DMS53 treated with DMSO at 0.1 percent for 48 hours (cell line): ENCODE measurements around the gene GID8.
A peak's percentile ranks its signal among the peaks of the same experiment; 100 is the strongest.

Experiments used
- DNase-seq: peaks from one replicate; lab custom pipeline; 2025; ENCODE audit not compliant: unreplicated experiment; lab: John Stamatoyannopoulos, UW

GID8 gene

GRCh38 chr20:62938105-62938888 lies at the start of gene GID8:
Gene GID8, plus strand, starts transcription at chr20:62938147. Its CDS starts 3,356 bp downstream, at chr20:62941503.
- DNase-seq: no peak

- DNase-seq: no peak
Measured at GRCh38 chr20:62888406-62888805, 49.5 kb upstream of the GID8 start.

GRCh38 chr20:62888910-62889309 lies 49.0 kb upstream of the GID8 start:
- no peak for DNase-seq

DNA sequence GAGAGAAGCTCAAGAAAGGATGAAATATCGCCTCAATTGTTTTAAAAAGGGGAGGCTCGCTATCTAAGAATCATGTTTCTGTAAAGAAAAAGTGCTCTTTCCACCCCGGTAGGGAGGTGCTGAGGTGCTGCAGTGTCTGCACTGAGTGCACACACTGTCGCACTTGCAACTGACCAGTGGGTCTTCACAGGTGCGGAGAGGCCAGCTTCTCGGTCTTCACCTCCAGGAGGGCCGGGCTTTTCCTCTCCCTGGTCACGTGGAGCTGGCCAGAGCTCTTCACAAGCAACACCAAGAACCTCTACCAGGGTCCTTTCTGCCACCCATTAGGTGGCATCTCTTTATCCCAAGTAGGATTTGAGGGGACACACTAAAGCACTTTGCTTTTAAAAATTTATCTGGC lies 48.5 kb upstream of the GID8 start:
- DNase-seq: no peak

- no peak for DNase-seq
Measured at GRCh38 chr20:62889871-62890270, 48.1 kb upstream of the GID8 start.

DNA sequence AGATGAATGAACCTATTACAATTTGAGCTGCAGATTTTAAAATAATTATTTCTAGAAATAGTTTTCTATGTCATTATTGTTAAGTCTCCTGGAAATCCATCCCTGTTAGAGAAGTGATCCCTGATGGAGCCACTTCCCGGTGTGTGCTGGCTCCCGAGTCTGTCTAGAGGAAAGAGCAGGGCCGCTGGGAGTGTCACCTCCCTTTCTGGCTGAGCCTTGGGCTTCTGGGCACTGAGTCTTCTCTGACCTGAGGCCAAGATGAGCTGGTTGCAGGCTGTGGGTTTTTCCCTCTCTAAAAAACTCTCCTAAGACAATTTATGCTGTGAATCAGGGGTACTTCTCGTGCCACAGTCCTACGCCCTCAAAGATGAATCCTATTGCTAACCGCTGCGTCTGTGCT lies 47.5 kb upstream of the GID8 start:
- no peak for DNase-seq

DNA sequence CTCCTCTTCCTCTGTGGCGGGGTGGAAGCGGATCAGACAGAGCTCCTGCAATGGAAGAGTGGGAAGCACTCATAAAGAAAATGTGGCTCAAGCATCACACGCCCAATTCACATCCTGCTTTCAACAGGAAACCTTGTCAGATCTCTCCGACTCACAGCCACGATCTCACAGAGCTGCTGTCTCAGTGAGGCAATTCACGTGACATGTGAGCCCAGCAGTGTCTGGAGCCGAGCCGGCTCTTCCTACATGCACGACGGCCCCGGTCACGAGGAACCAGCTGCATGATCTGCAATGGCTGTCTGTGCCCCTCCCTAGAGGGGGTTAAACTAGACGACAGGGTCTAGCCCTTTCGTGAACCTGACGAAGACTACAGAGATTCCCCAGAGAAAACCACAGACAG lies 46.8 kb upstream of the GID8 start:
- DNase-seq: no peak

- no peak for DNase-seq
Measured at GRCh38 chr20:62892348-62893304, 45.3 kb upstream of the GID8 start.

- no peak for DNase-seq
Measured at GRCh38 chr20:62893700-62894099, 44.2 kb upstream of the GID8 start.

DNA sequence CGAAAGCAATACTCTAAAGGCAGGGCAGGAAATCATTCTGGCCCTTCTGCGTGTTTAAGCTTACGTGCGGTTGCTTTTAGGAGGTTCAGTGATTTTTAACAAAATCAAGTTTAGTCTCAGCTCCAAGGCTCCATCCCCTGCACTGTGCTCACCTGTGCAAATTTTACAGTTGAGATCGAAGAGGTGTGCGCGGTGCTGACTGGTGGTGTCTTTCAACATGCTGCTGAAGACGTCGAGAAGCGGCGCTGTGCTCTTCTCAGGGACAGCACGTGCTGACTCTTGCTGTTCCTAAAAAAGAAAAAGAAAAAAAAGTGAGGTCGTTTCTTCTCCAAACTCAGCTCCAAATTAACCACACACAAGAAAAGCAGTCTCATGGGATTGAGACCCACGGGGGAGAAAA lies 43.7 kb upstream of the GID8 start:
- DNase-seq: no peak

DNA sequence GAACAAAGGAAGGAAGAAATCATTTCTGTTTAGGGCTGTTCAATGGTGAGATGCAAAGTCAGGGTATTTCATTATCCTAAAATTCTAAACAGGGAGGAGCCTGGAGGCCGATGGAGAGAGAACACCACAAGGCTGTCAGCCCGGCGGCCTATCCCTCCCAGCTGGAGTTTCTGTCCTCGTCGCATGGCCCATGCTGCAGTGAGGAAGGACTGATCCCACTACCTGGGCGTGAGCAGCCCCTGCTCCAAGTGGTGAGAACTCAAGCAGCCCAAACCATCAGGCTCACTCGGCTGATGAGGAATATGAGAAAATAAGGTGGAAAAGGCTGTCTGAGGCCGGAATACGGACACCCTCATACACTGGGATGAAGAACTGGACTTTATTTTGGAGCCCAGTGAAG lies 42.4 kb upstream of the GID8 start:
- no peak for DNase-seq

DNA sequence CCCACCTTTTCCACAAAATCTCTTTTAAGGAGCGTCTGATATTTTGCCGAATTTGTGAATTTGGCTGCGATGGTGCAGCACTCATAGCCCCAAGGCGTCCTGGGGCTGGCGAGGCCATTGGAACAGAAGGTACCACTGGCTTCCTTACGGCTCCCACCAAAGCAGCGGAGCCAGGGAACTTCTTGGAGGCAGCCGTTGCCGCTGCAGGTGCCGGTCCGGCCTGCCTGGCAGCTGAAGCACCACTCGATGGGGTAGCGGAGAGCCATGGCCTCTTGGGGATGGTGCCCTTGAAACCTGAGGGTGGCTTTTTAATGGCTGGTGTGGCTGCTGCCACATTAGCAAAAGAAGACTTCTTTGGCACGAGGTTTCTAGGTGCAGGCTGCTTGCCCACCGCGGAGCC lies 41.4 kb upstream of the GID8 start:
- no peak for DNase-seq

GRCh38 chr20:62897666-62898065 lies 40.3 kb upstream of the GID8 start:
- no peak for DNase-seq

DNA sequence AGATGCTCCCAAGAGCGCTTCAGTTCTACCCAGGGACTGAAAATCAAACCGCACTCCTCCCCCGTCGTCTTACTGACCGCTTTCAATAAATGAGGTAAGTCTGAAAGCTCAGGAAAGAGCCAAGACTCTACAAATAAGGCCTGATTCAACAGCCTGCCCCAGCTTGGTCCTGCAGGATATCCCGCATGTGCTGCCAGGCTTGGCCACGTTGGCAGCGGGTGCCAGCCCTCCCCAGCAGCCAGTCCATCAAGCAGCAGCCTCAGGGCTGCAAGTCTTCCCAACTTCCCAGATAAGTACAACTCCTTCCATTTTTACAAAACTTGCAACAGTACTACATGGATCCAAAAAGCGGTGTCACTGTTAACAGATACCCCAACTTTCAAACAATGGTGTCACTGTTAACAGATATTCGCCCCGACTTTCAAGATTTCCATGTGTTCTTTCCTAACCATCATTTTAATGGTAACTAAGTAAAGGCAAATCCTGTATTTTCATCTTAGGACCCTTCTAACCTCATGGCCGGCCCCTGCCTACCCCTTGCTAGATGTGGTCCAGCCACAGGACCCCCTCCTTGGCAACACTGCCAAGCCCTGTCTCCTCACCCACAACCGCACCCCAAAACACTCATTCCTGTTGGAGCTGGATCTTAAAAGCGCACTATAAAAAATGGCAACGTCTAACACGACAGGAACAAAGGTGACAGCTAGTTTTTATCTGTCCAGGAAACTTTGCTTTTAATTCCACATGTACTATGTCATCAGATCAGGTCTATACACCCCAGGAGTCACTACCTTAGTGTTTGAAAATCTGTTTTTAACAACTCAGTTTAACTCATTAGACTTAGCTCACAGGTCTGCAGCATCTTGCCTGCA lies 39.6 kb upstream of the GID8 start:
- DNase-seq: no peak

- no peak for DNase-seq
Measured at GRCh38 chr20:62898970-62899632, 38.8 kb upstream of the GID8 start.

DNA sequence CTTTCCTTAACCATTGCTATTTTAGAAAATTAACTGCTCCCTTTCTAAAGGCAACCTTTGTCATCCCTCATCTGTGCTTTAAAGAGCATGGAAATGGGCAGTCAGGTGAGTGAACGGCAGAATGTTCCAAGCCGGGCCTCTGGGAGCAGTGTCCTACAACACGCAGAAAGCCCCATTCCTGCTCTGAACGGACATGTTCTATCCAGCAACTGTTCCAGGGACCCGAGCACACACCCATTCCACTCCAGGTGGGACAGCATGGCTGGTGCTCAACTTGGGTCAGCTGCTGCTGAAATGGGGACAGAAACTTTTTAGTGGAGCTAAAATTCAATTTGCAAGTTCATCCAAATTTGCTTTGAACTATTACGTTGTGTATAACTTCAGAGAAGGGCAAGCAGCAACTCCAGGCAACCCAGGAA lies 38.3 kb upstream of the GID8 start:
- DNase-seq: no peak

DNA sequence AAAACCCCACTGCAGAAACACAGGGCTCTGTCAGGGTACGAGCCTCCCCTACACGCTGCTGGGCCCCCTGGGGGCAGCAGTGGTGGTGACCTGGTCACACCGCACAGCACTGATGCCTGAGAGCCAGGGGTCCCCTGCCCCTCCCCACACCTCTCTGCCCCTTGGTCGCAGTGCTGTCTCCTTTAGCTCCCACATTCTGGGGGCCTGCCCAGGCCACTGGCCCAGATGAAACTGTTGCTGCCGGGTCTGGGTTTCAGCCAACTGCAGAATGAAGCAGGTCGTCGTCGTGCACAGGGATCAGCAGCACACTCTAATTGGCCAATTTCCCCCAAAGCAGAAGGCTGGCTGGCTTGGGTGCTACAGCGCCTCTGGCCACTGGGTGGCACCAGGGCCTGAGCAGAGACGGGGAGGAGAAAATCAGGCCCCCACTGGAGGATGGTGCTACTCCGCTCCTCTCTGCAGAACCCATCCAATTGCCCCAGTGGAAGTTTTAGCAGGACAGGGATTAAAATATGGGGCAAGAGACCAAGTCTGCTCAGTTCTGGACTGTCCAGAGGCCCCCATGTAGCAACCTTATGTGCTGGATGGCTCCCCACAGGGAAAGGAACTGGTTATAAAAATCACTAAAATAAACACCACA lies 37.8 kb upstream of the GID8 start:
- peak; percentile 64 for DNase-seq

- DNase-seq: peak; percentile 75
Measured at GRCh38 chr20:62900692-62901584, 37.0 kb upstream of the GID8 start.

DNA sequence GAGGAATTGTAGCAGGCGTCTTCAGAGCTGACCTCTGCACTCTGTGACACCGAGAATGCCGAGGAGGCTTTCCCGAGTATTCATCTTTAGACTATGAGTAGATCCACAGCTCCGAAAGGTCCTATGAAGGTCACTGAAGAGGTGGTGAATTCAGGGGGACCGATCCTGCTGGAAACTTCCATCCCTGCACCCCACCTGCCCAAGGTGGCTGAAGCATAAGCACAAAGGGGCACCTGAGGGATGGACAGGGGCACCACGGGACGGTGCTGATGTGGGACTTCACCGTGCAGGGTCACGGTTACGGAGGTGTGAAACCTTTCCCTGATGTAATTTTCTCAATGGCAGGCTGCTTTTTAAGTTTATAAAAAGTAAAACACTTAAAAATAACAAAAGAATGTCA lies 36.1 kb upstream of the GID8 start:
- DNase-seq: no peak
